Activated CD8-positive, alpha-beta memory T cell treated with anti-CD3 and anti-CD28 coated beads, Interleukin-2, amount 50 U/mL, for 48 hours (primary cell): ENCODE measurements around the gene CAB39.

Source experiments
- DNase-seq: peaks from one replicate; pipeline ENCODE4 v3.0.0-alpha.2; 2020

CAB39 gene

DNA sequence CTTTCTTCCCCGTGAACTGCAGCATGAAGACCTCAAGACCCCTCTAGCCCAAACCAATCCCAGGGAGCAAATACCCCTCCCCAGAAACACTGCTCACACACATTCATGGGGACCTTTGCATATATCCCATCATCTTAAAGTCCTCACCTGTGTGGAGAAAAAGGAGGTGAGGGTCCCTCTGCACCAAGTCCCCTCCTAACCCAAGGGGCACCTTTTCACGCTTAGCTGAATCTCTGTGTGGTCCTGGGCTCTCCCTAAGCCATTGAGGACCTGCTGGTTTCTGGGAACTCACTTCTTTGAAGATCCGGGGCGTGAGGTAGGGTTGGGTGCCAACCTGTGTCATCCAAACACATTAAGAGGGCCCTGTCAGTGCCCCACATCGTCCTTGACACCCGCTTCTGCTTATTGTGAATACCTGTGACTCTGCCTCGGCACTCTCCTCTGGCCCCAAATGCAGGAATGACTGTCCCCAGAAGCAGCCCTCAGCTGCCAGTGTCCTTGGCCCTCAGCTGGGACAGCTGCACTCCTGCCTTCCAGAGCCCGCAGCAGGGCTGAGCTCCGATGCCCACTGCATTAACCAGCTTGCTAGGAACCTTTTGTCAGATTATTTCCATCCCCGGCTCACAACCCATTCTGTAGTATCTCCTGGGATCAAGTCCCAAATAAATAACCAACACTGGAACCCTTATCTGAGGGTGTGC, 110.8 kb downstream of the CAB39 start:
- no peak for DNase-seq

DNA sequence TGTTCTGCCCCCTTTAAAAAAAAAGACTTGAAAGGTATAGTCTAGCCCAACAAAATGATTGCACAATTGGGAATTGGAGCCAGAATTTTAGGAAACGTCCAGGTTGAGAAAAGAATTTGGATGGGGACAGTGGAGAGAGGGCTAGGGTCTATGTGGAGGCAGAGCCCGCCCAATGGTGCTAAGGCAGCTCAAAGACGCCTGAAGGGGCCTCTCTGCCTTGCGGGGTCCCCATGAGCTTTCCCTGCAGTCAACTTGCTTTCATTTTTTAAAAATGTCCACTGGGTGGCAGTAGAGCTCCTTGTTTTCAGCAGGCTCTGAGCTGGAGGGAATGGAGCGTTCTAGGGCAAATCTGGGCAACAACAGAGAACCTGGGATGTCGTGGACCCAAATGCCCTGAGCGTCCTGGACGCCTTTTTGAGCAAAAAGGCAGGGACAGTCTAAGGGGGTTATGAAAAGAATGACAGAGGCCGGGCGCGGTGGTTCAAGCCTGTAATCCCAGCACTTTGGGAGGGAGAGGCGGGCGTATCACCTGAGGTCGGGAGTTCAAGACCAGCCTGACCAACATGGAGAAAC, 111.8 kb downstream of the CAB39 start:
- DNase-seq: peak; percentile 68

- DNase-seq: no peak
Measured at GRCh38 chr2:230825354-230825753, 112.7 kb downstream of the CAB39 start.

DNA sequence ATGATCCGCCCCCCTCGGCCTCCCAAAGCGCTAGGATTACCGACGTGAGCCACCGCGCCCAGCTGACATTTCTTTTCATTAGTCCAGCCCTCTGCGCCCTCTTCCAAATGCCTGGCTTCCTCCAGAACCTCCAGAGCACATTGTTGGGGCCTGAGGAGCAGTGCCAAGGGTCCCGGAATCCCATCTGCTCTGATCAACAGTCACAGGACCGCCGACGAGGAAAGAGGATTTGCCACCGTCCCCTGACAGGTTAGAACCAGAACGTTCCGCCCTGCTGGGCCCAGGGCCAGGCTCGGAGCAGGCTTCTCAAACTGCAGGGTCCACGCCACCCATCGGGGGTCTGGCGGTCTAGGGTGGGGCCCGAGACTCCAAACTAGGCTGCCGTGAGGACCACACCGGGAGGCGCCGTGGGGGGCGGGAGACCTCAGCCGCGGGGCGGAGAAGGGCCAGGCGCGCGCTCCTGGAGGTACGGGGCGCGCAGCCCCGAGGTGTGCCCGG, 115.2 kb downstream of the CAB39 start:
- DNase-seq: no peak

DNA sequence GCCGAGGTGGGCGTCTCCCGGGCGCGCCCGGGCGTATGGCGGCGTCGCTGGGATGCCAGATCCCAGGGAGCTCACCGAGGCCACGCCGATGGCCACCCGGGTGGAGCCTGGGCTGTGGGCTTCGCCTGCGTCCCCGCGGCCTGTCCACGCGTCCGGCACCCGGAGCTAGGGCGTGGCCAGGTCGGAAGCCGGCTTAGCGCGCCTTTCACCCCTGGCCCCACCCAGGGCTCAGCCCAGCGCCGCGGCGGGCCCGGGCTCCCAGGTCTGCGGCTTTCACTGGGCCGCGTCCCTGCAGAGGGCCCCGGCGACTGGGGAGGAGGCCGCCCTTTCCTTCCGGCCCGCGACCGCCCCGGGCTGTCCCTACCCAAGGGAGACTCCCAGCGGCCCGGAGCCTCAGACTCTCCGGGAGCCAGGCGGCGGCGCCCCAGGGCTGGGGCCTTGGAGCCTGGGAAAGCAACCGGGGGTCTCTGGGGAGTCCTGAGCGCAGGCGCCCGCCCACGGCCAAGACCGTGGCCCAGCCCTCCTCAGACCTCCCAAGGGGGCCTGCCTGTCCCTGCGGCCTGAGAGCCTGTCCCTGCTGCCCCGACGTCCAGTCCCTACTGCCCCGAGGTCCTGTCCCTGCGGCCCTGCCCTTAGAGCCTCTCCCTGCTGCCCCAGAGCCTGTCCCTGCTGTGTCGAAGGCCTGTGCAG, 115.8 kb downstream of the CAB39 start:
- DNase-seq: no peak

DNA sequence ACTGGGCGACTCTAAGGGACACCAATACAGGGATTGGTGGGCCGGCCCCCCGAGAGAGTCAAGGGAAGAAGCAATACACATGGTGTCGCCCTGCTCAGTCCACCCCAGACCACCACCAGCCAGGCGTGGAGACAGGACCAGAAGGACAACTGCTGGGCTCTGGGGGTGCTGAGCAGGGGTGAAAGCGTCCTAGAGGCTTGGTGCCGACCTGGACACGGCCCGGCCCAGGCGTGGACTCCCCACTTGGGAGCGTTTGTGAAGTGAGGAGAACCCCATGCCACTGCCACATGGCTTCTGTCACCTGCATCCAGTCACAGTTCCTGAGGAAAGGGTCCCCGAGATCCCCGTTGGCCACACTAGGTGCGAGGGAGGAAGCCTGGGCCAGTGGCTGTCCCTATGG, 116.7 kb downstream of the CAB39 start:
- no peak for DNase-seq

DNA sequence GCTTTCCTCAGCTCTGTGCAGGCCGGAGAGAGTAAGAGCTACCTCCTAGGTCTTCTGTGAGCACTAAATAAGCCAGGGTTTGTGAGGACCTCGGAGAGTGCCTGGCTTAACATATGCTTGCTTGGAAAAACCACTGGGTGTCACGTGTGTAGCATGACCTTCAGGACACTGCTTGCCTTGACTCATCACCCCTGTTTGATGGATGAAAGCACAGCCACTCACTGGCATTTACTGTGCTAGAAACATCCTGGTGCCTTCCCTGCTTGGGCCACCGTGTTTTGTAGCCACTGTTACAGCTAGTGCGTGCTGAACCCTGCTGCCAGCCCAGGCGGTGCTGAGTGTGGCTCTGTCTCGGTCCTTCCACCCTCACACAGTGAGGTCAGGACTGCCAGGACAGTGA, 117.3 kb downstream of the CAB39 start:
- DNase-seq: no peak

- peak; percentile 55 for DNase-seq
Measured at GRCh38 chr2:230830428-230830827, 117.8 kb downstream of the CAB39 start.

- no peak for DNase-seq
Measured at GRCh38 chr2:230840301-230840700, 127.7 kb downstream of the CAB39 start.

DNA sequence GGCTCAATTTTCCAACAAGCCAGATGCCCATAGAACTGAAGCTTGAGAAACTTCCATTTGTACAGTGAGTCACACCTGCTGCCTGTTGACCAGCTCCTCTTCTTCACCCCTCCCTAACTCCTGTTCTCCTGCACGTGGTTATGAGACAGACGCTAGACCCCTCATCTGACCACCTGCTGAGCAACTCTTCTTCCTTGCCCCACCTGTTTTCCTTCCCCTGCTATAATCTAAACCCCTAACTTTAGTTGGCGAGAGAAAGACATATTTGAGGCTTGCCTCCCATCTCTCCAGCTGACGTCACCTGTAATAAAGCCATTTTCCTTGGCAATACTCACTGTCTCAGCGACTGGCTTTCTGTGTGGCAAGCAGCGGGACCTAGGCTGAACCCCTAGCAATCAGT, 129.8 kb downstream of the CAB39 start:
- peak; percentile 18 for DNase-seq

DNA sequence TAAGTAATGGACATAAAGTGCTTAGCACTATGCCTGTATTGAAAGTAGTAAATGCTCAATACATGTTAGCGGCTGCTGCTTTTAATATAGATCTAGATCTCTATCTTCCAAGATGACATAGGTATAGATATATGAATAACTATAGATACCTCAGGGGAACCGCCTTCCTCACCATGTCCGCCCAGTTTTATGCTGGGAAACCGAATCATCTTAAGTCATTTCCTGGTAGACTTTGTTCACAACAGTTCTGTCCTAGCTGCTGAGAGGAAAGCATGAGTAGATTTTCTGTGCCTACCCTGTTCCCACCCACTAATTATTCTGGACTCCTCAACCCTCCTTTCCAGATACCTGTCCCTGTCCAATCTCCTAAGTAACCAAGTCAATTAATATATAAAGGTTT, 130.5 kb downstream of the CAB39 start:
- DNase-seq: peak; percentile 42

- DNase-seq: peak; percentile 22
Measured at GRCh38 chr2:230846360-230846759, 133.7 kb downstream of the CAB39 start.

DNA sequence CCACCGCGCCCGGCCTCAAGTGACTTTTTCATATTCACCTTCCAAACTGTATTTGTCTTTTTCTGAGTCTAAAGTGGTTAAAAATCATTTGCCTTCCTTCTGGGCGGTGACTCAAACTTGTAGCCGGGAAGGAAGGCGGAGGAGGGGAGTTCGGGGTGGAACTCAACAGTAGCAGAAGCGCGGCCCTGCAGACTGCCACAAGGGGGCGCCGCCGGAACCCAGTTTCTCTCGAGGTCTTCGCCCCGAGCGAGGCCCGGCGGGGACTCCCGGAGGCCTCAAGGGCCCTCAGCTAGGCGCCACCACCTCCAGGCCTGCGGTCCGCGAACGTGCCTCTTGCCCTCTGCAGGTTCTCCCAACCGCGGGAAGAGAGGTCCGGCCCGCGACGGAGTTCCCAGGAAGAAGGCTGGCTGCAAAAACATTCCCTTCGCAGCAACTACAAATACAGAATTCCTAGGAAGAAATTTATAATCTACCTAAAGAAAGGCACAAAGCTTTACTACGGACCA, 135.3 kb downstream of the CAB39 start:
- peak; percentile 99 for DNase-seq

DNA sequence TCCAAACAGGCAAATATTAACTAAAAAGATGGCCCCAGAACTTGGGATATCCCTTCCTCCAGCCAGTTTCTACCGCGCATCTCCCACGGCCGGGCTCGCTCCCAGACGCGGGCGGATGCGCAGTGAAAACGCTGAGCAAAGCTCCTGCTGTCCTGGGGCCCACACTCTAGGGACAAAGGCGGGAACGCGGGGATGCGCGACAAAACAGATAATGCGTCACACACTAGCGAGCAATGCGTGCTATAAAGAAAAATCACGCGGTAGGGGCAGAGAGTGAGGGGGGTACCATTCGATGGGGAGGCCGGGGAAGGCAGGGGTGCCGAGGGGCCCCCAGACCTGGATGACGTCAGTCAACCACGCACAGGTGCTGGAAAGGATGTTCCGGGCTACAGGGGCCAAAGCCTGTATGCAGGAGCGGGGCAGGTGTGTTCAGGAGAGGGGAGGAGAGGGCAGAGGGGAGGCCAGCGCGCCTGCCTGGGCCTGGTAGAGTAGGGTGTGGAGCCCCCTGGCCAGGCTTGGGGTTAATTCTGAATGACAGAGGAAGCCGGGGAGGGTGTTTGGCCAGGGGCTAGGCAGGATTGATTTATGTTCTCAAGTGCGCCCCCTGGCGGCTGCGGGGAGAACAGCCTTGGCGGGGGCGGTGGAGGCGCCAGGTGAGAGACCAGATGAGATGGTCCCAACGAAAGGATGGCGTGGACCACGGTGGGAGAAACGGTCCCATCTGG, 137.2 kb downstream of the CAB39 start:
- peak; percentile 94 for DNase-seq

GRCh38 chr2:230850358-230850658, 137.7 kb downstream of the CAB39 start:
- no peak for DNase-seq

DNA sequence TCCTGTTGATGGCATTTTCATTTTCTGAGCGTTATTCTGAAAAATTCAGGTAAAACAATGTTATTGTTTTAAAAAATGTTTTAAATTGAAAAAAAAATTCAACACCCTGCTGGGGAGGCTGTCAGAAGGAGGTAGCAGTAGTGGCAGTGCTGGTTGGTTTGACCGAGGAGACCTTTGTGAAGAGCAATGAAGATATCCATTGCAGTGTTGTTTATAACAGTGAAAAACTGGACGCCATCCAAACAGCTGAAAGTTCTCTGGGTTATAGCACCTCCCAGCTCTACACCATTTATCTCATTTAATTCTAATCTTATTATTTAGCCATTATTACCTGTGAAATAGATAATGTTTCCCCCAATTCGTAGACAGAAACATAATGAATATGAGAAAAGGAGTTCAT, 139.5 kb downstream of the CAB39 start:
- no peak for DNase-seq

DNA sequence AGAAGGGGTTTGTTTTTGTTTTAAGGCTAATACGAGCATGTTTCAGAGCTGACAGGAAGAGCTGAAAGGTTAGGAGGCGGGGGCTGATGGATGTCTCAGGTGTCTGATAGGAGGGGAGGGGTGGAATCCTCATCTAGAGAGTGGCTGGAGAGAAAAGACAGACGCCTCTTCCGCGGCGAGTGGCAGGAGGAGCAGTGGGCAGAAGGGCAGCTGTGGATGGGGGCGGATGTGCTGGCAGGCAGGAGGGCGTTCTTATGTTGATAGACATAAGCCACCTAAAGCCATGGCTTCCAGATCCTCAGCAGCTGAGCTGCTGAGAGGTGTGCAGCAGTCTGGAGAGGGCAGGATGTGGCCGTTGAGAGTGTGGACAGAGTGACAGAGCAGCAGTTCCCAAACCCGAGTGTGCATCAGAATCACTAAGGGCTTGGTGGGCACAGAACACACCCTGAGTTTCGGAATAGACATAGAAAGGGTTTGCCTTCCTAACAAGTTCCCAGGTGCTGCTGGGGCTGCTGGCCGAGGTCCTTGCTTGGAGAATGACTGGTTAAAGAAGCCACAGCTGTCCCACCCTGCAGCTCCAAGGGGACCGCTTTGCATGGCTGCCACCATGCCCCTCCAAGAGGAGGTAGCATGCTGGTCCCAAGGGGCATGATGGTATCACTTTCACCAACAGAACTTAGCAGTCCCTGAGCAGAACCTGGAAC, 149.1 kb downstream of the CAB39 start:
- DNase-seq: peak; percentile 52

DNA sequence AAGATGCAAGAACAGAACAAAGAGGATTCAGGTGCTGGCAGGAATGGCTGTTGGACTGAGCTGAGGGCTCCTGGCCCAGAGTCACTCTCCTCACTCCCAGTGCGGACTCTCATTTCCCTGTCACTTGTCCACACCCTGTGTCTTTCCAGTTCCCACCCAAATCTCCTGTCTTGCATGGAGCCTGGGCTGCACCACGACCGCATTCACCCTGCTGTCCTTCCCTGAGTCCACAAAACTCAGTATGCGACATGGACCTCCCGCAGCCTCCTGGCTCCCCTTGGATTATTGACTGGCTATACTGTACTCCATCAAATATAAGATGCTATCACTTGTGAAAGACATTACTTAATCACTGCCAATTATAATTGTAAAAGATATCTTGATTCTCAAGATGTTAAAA, 149.7 kb downstream of the CAB39 start:
- peak; percentile 45 for DNase-seq

- peak; percentile 43 for DNase-seq
Measured at GRCh38 chr2:230863031-230863430, 150.4 kb downstream of the CAB39 start.

DNA sequence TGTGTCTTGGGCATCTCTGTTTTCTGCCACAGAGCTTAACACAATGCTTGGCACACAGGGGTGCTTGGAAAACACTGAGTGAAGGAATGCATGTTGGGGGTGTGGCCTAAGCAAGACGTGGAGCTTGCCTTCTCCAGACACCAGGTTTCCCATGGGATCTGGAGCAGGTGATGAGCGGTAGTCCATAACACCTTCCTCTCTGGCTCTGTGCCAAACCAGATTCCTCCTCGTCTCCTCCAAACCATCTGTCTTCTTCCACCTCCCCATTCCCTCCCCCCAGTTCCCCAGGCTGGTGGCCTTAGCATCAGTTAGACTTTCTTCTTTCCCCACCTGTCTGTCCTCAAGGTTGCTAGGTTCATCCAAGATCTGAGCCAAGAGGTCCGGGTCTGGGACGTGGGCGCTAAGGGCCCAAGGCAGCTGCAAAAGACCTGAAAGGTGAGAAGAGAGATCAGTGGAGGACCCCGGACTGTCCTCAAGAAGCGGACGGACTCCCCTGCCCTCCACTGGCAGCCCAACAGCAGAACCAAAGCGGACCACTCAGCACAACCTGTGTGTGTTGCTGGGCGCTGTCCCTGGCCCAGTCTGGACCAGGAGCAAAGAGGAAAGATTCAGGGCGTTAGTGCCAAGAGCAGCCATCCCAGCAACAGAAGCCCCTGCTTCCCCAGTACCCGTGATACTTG, 150.9 kb downstream of the CAB39 start:
- peak; percentile 46 for DNase-seq

DNA sequence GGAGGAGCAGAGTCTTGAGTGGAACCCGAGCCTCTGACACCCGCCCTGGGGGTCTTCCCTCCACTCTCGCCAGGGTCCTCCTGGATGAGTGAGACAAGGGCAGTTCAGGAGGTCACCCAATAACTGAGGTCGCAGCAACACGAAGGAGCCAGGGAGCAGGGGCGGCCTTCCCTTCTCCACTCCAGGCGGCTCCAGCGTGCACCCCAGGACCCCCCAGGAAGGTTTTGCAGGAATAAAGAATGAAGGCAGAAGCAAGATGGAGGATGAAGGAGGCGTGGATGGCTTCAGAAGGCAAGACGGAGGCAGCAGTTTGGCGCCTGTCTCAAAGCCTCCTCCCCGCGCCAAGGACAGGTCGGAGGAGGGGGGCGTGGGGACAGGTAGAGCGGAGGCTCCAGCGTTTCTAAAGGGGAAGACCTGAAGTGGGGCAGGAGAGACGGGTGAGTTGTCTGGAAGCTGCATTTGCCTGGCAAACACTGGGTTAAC, 151.5 kb downstream of the CAB39 start:
- no peak for DNase-seq
